Transverse colon (tissue), 4 donors: ENCODE measurements around the gene APC2. TPM values are rescaled to one million over a fixed set of nuclear protein-coding genes. Genes with fewer than 3 reads are reported as not detected.

Experiments
- DNase-seq: peaks from one replicate; pipeline ENCODE4 v3.0.0-alpha.2; 2019
- H3K27ac ChIP-seq, 4 donors: fragments of 200-600 bp; sonication (generic); 2 replicates each; pipeline ENCODE4 v1.5.1; 2016 to 2018; ENCODE audit warnings: inconsistent platforms in 4 of 4
- H3K27me3 ChIP-seq: fragments of 200-600 bp; sonication (generic); 2 replicates; pipeline ENCODE4 v1.5.1; 2017; ENCODE audit warnings: inconsistent platforms
- H3K36me3 ChIP-seq, 4 donors: fragments of 200-600 bp; sonication (generic); 2 replicates each; pipeline ENCODE4 v1.5.1; 2017 to 2019; ENCODE audit warnings: inconsistent platforms in 4 of 4
- H3K4me1 ChIP-seq, 4 donors: fragments of 200-600 bp; sonication (generic); 2 replicates each; pipeline ENCODE4 v1.5.1; 2017 to 2020; ENCODE audit warnings: inconsistent platforms in 4 of 4
- H3K4me3 ChIP-seq, 4 donors: fragments of 200-600 bp; sonication (generic); 1 replicate in 1 of 4; 2 replicates in 3 of 4; pipeline versions ENCODE4 v1.5.1 to v1.6.1; 2017 to 2019; ENCODE audit warnings: inconsistent platforms in 4 of 4
- H3K9me3 ChIP-seq, 2 donors: fragments of 200-600 bp; sonication (generic); 2 replicates each; pipeline ENCODE4 v1.5.1; 2017 to 2019; ENCODE audit warnings: inconsistent platforms in 2 of 2
- EP300 ChIP-seq: sonication (generic); formaldehyde crosslinking; IDR thresholded peaks from one replicate; pipeline ENCODE4 v1.6.1; 2017; ENCODE audit warnings: antibody characterized with exemption, low read depth
- POLR2A ChIP-seq: fragments of 450-650 bp; IDR thresholded peaks from one replicate; pipeline ENCODE4 v1.6.1; 2016; ENCODE audit warnings: antibody characterized with exemption, mild to moderate bottlenecking, moderate library complexity
- POLR2AphosphoS5 ChIP-seq, 3 donors: sonication (generic); formaldehyde crosslinking; IDR thresholded peaks; one replicate each; pipeline ENCODE4 v1.6.1; 2016; ENCODE audit warnings: antibody characterized with exemption in 3 of 3
- WGBS, 2 donors: methylation state at CpG; one replicate each; pipeline ENCODE4 v1.1.5; 2018; ENCODE audit warnings: low coverage in 1 of 2; 5-methylcytosine and 5-hydroxymethylcytosine counted together
- in situ Hi-C, 4 donors: fragments of 200-750 bp; cut with MboI; loops; one replicate each; pipeline versions ENCODE4 v1.15.0 to v1.15.1; 2017; ENCODE audit warnings: low sequenced_read_pairs in 3 of 4, low pct_ligation_motif_present in 1 of 4, low pct_unique_long_range_greater_than_20kb in 1 of 4
- intact Hi-C: fragments of 100-400 bp; cut with DNase I; formaldehyde crosslinking; loops from one replicate; pipeline ENCODE4 v1.15.1; 2023; ENCODE audit warnings: low total_unique reads
- total RNA-seq, 4 donors: library from RNA; depleted of rRNA; stranded (reverse); fragments of >200 nt; gene quantifications; one replicate each; pipeline ENCODE4 v1.1.0, GENCODE V29; 2016
- TF ChIP-seq, protein P1 (sequence below), 5 experiments: fragments of 200-600 bp in 3 of 5; fragments of 450-650 bp in 2 of 5; sonication (generic) in 3 of 5; IDR thresholded peaks; 1 replicate in 2 of 5; 2 replicates in 3 of 5; pipeline ENCODE4 v1.5.1; 2016 to 2017; ENCODE audit warnings: antibody characterized with exemption in 5 of 5, inconsistent platforms in 3 of 5, mild to moderate bottlenecking in 2 of 5, moderate library complexity in 1 of 5

APC2 gene
- total RNA-seq, 4 donors from 2014 or later = under 0.01 to 6.0 (median 0.36) TPM

DNA sequence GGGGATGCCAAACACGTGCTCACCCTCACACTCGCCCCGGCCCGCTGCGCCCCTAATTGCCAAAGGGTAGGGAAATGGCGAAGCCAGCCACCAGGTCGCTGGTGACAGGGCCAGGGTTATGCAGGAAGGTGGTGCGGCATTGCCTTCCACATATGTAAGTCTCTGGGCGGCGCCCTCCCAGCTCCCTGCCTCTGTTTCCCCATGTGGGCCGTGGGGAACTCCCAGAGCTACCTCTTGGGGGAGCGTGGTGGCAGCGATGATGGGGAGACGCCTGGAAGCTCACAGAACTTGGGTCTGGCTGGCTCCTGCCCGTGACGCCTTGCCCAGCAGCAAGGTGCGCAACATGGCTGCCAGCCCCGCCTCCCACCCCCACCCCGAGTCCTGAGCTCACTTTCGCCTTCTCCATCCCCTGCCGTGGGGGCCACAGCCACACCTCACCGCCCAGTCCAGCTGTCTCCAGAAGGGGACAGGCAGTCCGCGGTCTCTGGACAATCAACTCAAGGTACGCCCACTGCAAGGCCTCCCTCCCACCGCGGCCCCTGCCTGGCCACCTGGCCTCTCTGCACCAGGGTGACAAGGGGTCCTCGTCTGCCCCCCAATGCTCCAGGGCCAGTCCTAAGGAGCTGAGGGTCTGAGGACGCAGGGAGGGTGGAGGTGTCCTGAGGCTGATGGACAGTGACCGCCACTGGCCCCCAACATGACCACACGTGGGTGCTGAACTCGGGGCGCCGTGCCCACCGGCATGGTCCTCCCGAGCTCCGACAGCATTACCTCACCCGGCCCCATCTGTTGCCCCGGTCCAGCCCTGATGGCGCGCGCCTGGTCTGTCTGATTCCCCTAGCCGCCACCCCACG, 22.5 kb downstream of the APC2 start:
- in situ Hi-C loops (no loop called here), intact Hi-C loops (no loop called here)
- Histone ChIP-seq H3K36me3 (peaks cover 0 to 6% (median 0%) of the 10 kb centered on the region in 4 donors), H3K4me3 (no peak overlapping the region), H3K27ac (no peak overlapping the region), H3K27me3 (peaks cover 66% of the 10 kb centered on the region), H3K9me3 (no peaks in the 10 kb centered on the region), H3K4me1 (peaks cover 31 to 48% (median 43%) of the 10 kb centered on the region in 4 donors)
- WGBS, 2 donors = 60 to 62% methylated on average over 1 to 43 of the region's 44 CpGs
- TF ChIP-seq POLR2A = no peak
- no peak for TF ChIP-seq POLR2AphosphoS5 (IDR thresholded peaks at IDR 0.05)
- TF ChIP-seq EP300 = no peak
- TF ChIP-seq, protein P1, sequence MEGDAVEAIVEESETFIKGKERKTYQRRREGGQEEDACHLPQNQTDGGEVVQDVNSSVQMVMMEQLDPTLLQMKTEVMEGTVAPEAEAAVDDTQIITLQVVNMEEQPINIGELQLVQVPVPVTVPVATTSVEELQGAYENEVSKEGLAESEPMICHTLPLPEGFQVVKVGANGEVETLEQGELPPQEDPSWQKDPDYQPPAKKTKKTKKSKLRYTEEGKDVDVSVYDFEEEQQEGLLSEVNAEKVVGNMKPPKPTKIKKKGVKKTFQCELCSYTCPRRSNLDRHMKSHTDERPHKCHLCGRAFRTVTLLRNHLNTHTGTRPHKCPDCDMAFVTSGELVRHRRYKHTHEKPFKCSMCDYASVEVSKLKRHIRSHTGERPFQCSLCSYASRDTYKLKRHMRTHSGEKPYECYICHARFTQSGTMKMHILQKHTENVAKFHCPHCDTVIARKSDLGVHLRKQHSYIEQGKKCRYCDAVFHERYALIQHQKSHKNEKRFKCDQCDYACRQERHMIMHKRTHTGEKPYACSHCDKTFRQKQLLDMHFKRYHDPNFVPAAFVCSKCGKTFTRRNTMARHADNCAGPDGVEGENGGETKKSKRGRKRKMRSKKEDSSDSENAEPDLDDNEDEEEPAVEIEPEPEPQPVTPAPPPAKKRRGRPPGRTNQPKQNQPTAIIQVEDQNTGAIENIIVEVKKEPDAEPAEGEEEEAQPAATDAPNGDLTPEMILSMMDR (IDR thresholded peaks at IDR 0.05) = no peak
- DNase-seq = no peak

GRCh38 chr19:1473085-1473851, 23.3 kb downstream of the APC2 start:
- Histone ChIP-seq H3K27me3 (peaks cover 58% of the 10 kb centered on the region), H3K36me3 (peaks cover 0 to 6% (median 0%) of the 10 kb centered on the region in 4 donors), H3K4me1 (peaks cover 29 to 48% (median 43%) of the 10 kb centered on the region in 4 donors), H3K9me3 (no peaks in the 10 kb centered on the region), H3K27ac (no peak overlapping the region), H3K4me3 (no peak overlapping the region)
- in situ Hi-C loops = no loop called here
- WGBS, 2 donors = 60 to 78% methylated on average over 2 to 20 of the region's 20 CpGs
- TF ChIP-seq EP300 = no peak
- TF ChIP-seq, protein P1 (IDR thresholded peaks at IDR 0.05) = no peak
- intact Hi-C loops = no loop called here
- no peak for DNase-seq

GRCh38 chr19:1474011-1474764, 24.3 kb downstream of the APC2 start:
- no peak for DNase-seq
- Histone ChIP-seq H3K9me3 (no peaks in the 10 kb centered on the region), H3K27ac (no peak overlapping the region), H3K4me3 (no peak overlapping the region), H3K4me1 (peaks cover 24 to 47% (median 39%) of the 10 kb centered on the region in 4 donors), H3K36me3 (peaks cover 0 to 6% (median 0%) of the 10 kb centered on the region in 4 donors), H3K27me3 (peaks cover 49% of the 10 kb centered on the region)
- no peak for TF ChIP-seq EP300
- no peak for TF ChIP-seq POLR2AphosphoS5 (IDR thresholded peaks at IDR 0.05)
- TF ChIP-seq, protein P1 (IDR thresholded peaks at IDR 0.05) = no peak
- no peak for TF ChIP-seq POLR2A
- in situ Hi-C loops (no loop called here), intact Hi-C loops (no loop called here)
- WGBS, 2 donors = 84% methylated on average over 28 of the region's 31 CpGs; no CpG with 5 or more reads in 1 of the 2 donors
